Measurements from ENCODE around the gene OCEL1.

Gene OCEL1

GRCh38 chr19:17192751-17193150, 33.3 kb upstream of the OCEL1 start (continued):
- no peak for TF ChIP-seq ZSCAN18 (tag by site-specific recombination; IDR thresholded peaks at IDR 0.05)
- no peak for TF ChIP-seq ZNF561 (tag by site-specific recombination; IDR thresholded peaks at IDR 0.05; ENCODE audit: borderline replicate concordance)
- no peak for TF ChIP-seq GLI2 (tag by site-specific recombination; IDR thresholded peaks at IDR 0.05; ENCODE audit: borderline replicate concordance, low read depth)
- no peak for TF ChIP-seq IKZF3 (tag by site-specific recombination; IDR thresholded peaks at IDR 0.05)

GRCh38 chr19:17194608-17195007, 31.4 kb upstream of the OCEL1 start:
- POLR2A ChIA-PET = no interaction called here
- TF ChIP-seq MYNN (tag by site-specific recombination; IDR thresholded peaks at IDR 0.05; ENCODE audit: borderline replicate concordance) (no peak), ZNF148 (tag by site-specific recombination; IDR thresholded peaks at IDR 0.05; ENCODE audit: borderline replicate concordance) (no peak)
- Histone ChIP-seq H3K4me1 (ENCODE audit: control insufficient read depth, insufficient read depth, low read length) (no peaks in the 10 kb centered on the region), H3K4me3 (ENCODE audit: low read depth, low read length) (no peak overlapping the region), H3K36me3 (ENCODE audit: control insufficient read depth in 2 of 2, insufficient read depth in 1 of 2, low read length in 2 of 2) (peaks cover 3 to 42% of the 10 kb centered on the region in 2 experiments; a peak in 2 of 3 replicates), H3K9me3 (ENCODE audit: control insufficient read depth, insufficient read depth, low read depth, low read length) (no peaks in the 10 kb centered on the region), H3K27ac (ENCODE audit: extremely low read depth, low read depth, low read length) (no peak overlapping the region)
- CTCF ChIA-PET = no interaction called here

- ChIA-PET CTCF (interaction anchor here (0.7 kb wide), 1 partner anchor 177 kb away, joined by 3 read pairs; no protein-coding TSS in a partner anchor), POLR2A (no interaction called here)
- no peaks in the 10 kb centered on the region for H3K9me3 ChIP-seq (ENCODE audit: control insufficient read depth, insufficient read depth, low read depth, low read length)
- peaks cover 4 to 45% of the 10 kb centered on the region in 2 experiments; a peak in 2 of 3 replicates for H3K36me3 ChIP-seq (ENCODE audit: control insufficient read depth in 2 of 2, insufficient read depth in 1 of 2, low read length in 2 of 2)
- H3K4me3 ChIP-seq (ENCODE audit: low read depth, low read length) = no peak overlapping the region
- H3K27ac ChIP-seq (ENCODE audit: extremely low read depth, low read depth, low read length) = no peak overlapping the region
- TF ChIP-seq HOXC10 (CRISPR knock-in tag; IDR thresholded peaks at IDR 0.05) (no peak), ZNF707 (tag by site-specific recombination; IDR thresholded peaks at IDR 0.05) (no peak), HOXD13 (CRISPR knock-in tag; IDR thresholded peaks at IDR 0.05; ENCODE audit: borderline replicate concordance) (no peak), ZNF280D (tag by site-specific recombination; IDR thresholded peaks at IDR 0.05) (no peak), PBX3 (CRISPR knock-in tag; IDR thresholded peaks at IDR 0.05) (no peak), ZNF394 (tag by site-specific recombination; IDR thresholded peaks at IDR 0.05; ENCODE audit: borderline replicate concordance) (no peak), KLF8 (tag by site-specific recombination; IDR thresholded peaks at IDR 0.05) (no peak), ZNF175 (tag by site-specific recombination; IDR thresholded peaks at IDR 0.05) (no peak), ZNF155 (tag by site-specific recombination; IDR thresholded peaks at IDR 0.05) (no peak), ZNF518A (tag by site-specific recombination; conservative IDR thresholded peaks at IDR 0.05; ENCODE audit: low read depth) (no peak), ZNF670 (tag by site-specific recombination; IDR thresholded peaks at IDR 0.05; ENCODE audit: low read depth) (no peak), ZNF274 (IDR thresholded peaks at IDR 0.05; ENCODE audit: low read length) (no peak), ZNF274 (tag by site-specific recombination; IDR thresholded peaks at IDR 0.05; ENCODE audit: borderline replicate concordance) (no peak), ZNF174 (tag by site-specific recombination; IDR thresholded peaks at IDR 0.05) (no peak), ZNF184 (tag by site-specific recombination; IDR thresholded peaks at IDR 0.05) (no peak)
- no peaks in the 10 kb centered on the region for H3K4me1 ChIP-seq (ENCODE audit: control insufficient read depth, insufficient read depth, low read length)
Observed at GRCh38 chr19:17195106-17195505, 30.9 kb upstream of the OCEL1 start.

Data from HEK293 (cell line).